HTR-8/SVneo (cell line): ENCODE results near the gene MAP7D2.

Source experiments
- DNase-seq: peaks from one replicate; pipeline ENCODE4 v3.0.0; 2011; ENCODE audit warnings: low spot score, mixed read lengths; ENCODE audit not compliant: insufficient read length
- FAIRE-seq: peaks from 2 replicates; lab custom pipeline; 2011; peaks lifted over from hg19 to GRCh38; lab: Jason Lieb, UNC

Gene MAP7D2

DNA sequence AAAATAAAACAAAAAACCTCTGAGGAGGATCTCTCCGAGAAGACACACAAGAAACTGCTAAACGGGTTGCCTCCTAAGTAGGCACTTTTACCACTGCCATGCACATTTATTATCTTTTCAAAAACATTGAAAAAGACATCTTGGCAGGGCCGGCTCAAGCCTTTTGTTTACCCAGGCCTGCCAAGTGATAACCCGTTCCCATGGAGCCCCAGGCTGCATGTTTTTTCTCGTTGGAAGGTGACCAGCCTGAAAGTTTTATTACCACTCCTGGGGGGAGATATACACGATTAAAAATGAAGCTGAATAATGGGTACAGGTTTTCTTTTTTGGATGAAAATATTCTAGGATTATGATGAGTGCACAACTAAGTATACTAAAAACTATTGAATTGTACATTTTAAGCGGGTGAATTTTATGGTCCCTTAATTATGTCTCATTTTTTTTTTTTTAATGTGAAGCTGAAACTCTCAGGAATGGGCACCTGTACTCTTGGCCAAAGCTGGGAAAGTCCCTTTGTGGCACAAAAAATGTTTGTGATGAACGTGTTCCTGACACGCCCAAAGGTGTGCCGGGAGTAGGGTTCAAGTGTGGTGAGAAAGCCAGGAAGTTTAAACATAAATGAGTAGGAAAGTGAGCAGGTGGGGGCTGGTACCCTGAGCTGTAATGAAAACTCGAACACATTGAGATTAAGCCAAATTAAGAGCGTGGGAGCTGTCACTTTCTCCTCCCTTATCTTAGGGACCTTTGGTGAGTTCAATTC, 1.5 kb upstream of the MAP7D2 start:
- DNase-seq (no peak), FAIRE-seq (no peak)

DNA sequence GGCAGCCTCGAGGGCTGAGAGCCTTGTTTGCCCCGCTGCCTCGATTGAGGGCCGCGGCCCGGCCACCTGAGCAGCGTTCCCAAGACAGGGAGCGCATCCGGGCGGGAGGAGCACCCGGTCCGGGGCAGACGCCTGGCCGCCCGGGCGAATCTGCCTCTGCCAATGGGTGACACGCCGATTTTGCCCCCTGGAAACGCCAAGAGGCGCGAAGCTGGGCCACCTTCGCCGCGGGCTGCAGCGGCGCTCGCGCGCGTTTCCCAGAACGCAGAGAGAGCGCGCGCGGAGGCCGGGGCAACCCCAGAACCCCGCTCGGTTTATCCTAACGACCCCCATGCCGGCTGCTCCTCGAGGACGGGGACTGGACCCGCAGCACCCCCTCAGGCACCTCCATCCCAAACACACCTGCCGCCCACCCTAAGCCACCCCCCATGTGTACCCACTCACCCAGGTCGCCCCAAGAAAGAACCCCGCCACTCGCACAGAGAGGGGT, 575 bp downstream of the MAP7D2 start:
- DNase-seq (no peak), FAIRE-seq (no peak)

DNA sequence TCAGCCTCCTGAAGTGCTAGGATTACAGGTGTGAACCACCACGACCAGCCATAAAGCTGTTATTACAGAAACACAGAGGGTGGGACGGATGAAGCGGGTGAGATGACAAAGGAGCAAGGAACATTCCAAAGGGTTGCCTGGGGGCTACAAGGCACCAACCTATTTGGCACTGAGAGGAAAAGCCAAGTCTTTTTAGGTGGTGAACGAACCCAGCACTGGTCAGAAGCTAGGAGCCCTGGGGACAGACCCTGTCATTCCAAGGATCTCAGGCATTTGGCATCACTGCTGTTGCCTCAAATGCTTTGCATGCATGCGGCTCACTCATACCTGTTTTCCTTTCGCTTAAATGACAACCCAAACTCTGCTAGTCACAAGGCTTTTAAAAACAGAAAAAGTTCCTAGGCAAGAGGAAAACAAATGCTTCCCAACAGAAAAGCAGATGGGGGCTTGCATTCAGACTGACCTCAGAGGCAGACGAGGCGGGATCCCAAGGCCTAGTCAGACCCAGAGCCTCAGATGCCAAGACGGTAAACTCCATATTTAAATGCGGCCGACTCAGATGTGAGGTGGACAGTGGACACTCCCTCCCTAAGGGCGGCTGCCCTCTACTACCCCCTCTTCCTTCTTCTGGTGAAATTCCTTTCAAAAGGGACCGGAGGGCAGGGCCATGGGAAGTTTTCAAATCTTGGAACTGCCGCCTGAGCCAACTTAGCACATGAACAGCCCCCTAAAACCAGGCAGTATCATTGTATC, 4.5 kb downstream of the MAP7D2 start:
- no peak for FAIRE-seq
- no peak for DNase-seq

DNA sequence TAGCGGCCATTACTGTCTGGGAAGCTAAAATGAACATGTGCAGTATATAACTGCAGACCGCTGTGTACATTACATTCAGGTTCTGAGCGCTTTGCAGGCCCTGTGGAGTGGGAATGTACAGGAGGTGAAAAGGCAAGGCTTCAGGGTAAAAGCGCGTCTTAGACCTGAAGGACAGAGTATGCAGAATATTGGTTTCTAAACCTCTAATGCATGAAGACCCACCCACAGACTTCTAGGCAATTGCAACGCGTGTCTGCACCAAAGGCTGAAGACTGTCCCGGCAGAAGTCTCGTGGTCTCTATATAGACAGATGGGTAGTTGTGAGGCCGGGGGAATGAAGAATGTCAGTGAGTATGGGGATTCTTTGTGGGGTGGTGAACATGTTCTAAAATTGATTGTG, 5.4 kb downstream of the MAP7D2 start:
- FAIRE-seq (no peak), DNase-seq (no peak)

DNA sequence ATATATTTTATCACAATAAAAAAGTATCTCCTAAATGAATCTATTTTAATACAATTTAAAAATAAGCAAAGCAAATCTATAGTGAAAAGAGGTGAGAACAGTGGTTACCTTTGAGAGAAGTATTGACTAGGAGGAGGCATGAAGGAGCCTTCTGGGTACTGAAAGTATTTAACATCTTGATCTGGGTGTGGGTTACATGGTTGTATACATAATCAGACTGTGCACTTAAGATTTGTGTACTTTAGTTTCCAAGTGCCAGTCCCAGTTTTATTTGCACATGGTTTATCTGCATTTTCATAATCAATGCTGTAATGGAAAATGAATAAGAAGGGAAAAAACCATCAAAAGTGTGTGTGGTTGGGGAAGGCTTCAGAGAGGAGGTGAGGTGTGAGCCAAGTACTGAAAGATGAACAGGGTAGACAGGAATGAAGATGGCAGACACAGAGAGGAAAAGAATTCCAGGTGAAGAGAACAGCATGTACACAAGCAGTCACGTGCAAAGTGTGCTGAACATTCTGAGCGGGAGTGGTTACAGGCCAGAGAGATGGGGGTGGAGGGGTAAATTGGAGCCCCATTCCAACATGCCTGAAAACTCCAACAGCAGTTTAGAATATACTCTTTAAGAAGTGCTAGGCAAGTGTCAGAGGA, 14.6 kb downstream of the MAP7D2 start:
- DNase-seq = no peak
- no peak for FAIRE-seq

DNA sequence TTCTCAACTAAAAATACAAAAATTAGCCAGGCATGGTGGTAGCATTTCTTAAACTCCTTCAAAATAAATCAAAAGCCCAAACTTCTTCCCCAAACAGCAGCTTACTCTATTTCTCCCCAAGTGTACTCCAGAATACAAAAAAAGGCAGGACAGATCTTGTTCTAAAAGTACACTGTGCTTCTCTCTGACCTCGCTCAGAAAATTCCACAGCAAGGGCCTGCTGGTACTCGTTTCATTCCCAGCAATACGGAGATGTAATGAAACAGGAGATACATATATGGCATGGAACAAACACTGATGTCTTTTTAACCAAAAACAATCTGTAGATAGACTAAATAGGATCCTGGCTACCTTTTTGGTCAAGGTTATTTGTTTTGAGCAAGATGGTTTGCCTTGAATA, 25.2 kb downstream of the MAP7D2 start:
- FAIRE-seq (no peak), DNase-seq (no peak)

DNA sequence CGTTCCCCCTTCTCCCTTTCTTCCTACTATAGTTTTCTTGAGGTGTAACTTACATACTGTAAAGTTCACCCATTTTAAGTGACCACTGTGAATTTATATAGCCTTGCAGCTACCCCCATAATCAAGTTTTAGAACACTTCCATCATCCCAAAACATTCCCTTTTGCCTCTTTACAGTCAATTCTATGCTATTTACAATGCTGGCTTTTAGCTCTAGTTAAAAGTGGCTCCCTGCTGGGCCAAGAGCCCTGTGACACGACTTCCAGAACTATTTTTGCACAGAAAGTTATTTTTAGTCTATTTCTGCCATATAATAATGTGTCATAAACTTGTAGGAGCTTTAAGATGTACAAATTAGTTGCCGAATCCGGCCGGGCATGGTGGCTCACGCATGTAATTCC, 26.9 kb downstream of the MAP7D2 start:
- DNase-seq (no peak), FAIRE-seq (no peak)

DNA sequence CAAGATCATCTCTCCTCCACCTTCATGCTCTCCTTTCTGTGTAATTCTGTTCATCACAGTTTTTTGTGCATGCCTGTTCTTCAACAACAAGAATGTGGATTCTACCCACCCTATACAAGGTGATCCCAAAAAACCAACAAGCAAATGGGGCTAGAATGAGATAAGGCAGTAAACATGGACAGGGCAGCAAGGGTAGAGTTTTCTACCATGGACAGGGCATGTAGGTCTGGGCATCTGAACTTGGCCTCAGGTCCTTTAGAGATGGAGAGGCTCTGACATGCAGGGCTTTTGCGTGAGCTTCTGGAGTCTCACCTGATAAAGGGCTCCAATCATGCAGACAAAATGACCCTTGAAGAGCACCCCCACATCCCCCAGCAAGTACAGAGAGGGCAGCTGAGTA, 36.4 kb downstream of the MAP7D2 start:
- FAIRE-seq = no peak

DNA sequence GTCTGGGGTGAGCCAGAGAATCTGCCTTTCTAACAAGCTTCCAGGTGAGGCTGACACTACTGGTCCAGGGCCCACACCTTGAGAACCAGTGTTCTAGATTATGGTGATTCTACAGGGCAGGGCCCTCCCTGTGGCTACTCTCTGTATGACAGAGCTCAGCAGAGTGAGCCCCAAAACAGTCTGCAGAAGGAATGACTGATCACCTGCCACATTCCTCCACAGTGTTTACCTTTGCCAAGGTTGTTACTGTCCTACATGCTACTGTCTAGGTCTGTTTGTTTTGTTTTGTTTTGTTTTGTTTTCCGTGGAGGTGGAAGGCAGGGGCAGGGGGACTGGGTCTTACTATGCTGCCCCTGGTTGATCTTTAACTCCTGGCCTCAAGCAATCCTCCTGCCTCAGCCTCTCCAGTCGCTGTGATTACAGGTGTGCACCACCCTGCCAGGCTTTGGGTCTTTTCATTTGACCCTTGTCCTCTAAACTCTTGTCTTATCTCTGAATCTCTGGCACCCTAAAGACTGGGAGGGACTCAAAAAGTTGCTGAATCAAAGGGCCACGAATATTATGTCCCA, 45.1 kb downstream of the MAP7D2 start:
- DNase-seq = no peak
- no peak for FAIRE-seq

More for the DNA sequence above, 36.4 kb downstream of the MAP7D2 start:
- no peak for DNase-seq

DNA sequence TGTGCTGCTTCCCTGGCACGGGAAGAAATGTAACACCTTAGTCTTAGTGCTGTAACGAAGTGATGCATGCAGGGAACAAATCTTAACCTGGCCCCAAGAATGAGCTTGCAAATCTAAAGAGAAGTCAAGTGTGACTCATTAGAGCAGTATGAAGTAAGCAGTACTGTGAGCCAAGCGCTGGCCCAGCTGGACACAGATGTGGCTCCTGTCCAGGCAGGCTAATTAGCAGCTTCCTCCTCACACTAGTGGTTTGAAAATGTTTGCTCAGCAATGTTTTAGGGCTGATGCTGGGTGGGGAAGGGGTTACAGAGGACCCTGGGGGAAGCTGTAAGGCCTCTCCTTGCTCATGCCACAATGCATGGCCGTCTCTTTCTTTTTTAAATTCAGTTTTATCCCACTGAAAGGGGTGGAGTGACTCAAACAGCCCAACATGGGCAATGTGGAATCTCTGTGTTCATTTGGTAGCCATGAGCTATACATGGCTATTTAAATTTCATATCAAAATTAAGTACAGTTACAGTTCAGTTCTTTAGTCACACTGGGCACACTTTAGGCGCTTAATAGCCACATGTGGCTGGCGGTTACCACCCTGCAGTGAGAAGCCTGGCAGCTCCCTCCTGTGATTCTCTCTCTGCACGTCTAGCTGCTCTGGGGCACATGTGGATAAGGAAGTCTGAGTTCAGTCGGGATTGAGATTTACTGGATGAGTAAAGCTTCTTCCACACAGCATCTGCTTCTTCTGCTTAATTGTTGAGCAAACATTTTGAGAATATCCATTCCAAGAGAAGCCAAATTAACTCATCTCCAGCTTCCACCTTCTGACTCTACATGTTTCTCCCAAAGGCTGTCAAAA, 48.8 kb downstream of the MAP7D2 start:
- FAIRE-seq (peak; percentile 44), DNase-seq (peak; percentile 66)

DNA sequence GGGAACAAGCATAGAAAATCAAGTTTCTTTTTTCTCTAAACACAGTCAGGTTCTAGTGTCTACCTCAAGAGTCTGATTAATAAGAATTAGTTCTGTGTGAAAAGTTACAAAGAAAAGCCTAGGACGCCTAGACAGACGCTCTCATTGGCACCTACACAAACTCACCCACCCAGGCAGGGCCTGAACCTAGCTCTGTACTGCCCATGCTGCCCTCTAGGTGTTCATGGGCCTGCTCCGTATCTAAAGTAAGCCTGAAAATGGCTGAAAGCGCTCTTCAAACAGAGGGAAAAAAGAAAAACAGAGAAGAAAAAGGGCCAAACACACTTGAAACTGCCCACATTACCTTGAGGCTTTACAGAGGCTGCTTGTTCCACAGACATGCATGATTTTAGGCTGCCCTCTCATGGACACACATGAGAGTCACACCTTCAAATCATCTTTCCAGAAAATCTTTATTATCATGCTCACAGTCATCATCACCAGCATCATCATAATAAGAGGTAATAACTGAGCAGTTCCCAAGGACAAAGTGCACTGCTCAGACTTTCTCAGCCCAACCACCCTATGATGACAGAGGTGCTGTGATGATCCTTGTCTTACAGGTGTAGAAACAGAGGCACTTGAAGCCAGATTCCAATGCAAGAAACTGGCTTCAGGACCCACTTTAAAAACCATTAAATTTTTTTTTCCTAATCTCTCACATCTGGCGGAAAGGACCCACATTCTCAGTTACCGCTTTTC, 49.6 kb downstream of the MAP7D2 start:
- DNase-seq = peak; percentile 58
- FAIRE-seq = no peak

DNA sequence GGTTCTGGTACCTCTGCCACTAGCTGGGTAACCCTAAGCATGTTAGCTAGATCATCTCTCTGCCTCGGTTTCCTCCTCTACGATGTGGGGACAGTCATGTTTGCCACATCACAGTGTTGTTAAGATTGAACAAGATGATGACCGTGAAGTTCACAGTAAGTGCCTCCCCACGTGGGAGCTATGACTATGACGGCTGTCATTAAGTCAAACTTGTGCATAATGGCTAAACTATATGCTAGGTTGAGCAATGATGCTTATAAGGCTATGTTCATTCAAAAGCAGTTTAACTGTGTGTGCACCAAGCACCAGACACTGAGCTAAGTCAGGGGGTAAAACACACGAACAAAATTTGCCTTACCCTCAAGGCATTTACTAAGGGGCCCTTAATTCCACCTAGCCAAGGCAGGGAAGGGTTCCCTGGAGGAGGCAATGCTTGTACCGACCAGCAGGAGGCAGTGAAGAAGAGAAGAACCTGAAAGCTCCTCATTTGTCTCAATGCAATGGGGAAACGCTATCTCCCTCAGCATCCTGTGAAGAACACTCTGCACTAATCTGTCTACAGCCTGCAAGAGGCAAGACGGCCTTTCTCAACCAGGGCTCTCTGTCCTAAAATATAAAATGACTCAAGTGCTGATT, 52.9 kb downstream of the MAP7D2 start:
- FAIRE-seq = peak; percentile 23
- DNase-seq = no peak

DNA sequence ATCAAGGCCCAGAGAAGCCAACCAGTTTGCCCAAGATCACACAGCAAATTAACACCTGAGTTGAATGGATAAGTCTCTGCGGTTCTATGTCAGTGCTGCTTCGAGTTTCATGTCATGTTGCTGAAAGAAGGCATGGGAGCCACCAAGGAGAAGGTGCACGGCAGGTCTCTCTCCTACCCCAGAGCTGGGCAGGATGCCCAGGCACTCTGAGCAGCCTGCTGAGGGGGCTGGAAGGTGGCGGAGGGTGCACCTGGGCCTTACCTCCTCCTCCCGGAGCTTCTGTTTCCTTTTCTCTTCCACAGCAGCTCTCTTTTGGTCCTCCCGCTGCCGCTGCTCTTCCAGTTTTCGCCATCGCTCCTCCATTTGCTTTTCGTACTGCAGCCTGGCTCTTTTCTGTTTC, 53.6 kb downstream of the MAP7D2 start:
- DNase-seq (no peak), FAIRE-seq (no peak)

DNA sequence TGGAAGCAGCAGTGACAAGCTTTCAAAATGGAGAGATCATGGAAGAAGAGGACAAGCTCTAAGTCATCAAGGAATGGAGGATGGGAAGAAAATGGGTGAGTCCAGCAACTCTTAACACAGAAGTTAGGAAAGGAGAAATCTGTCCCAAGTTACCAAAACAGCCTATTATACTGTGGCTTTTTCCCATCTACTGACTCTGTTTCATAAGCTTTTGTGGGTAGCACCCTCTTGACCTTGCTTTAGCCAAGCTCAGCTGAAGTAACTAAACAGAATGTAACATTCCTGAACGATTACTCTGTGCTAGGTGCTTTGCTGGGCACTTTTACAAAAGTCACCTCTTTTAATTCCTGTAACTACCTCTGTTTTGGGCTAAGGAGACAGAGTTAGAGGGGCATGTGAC, 54.9 kb downstream of the MAP7D2 start:
- no peak for DNase-seq
- FAIRE-seq = no peak

DNA sequence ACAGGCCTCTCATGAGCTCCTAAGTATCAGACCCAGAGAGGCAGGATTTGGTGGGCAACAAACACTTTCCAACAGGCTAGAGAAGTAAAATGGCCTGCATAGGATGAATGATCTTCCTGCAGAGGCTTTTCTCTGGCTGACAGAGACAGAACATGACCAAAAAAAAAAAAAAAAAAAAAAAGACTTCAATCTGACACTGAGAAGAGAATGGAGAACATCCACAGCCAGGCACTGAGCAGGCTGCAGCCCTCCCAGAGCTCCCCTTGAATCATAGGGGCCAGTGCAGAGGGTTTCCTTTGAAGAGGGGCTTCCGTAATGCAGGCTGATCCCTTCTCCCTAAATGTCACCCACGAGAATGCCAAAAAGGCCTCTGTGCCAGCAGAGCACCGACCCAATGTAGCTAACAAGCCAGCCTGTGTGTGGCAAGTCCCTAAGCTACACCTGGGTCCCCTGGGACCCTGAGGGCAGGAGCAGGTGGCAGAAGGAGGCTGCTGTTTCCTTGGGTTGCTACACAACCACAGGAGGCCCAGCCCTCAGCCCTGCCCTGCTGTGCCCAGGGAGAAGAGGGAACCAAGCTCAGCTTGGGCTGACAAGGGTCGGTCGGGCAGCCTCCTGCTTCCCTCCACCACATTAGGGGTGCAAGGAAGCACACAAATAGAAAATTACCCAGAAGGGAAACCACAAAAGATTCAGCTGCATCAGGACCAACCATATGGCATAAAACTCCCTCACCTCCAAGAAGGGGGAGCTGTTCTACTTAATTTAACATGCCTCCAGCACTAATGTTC, 55.6 kb downstream of the MAP7D2 start:
- FAIRE-seq (no peak), DNase-seq (no peak)

DNA sequence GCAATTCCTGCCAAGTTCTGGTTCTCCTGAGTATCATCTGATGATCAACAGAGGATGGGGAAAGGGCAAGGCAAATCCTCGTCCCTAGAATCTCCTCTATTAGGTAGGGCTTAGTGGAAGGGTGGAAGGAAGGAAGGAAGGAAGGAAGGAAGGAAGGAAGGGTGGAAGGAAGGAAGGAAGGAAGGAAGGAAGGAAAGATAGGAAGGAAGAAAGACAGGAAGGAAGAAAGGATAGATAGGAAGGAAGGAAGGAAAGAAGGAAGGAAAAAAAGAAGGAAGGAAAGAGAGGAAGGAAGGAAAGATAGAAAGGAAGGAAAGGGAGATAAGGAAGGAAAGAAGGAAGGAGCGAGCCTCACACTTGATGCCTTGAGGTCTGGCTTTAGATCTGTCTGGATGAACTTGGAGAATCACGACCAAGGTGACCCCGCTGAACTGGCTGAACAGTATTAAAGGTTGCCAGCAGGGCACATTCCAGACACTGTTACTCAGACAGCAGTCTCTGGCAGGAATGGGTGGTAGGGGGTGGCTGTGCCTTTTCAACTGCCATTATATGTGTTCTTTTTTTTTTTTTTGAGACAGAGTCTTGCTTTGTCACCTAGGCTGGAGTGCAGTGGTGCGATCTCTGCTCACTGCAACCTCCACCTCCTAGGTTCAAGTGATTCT, 57.1 kb downstream of the MAP7D2 start:
- DNase-seq (peak; percentile 23), FAIRE-seq (no peak)

DNA sequence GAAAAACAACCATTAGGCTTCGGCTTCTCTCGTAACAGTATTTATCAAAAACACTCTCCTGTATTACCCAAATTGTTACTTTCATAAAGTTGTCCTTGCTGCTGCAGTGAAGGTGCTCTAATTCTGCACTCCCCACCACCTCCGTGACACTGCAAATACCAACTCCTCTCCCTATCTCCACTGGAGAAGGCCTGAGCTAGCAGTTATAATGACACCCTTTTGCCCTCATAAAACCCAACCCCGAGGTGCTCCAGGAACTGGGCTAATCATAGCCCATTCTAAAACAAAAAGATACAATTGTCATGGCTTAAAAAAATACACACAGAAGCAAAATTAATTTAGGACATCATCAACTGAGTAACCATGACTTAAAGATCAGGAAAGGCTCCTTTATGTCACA, 59.2 kb downstream of the MAP7D2 start:
- no peak for FAIRE-seq

More for the DNA sequence above, 59.2 kb downstream of the MAP7D2 start:
- no peak for DNase-seq
